ENCODE measurements around the gene TMEM271.

Gene TMEM271

GRCh38 chr4:535924-536281 is 40.2 kb downstream of the TMEM271 start:
- no peak for TF ChIP-seq CTCF (IDR thresholded peaks at IDR 0.05)

GRCh38 chr4:535181-535923 is 40.7 kb downstream of the TMEM271 start:
- no peak for TF ChIP-seq CTCF (IDR thresholded peaks at IDR 0.05)

GRCh38 chr4:534576-535151 is 41.4 kb downstream of the TMEM271 start:
- no peak for TF ChIP-seq CTCF (IDR thresholded peaks at IDR 0.05)

GRCh38 chr4:534101-534575 is 42.0 kb downstream of the TMEM271 start:
- TF ChIP-seq CTCF (IDR thresholded peaks at IDR 0.05), result no peak

GRCh38 chr4:533318-534100 is 42.6 kb downstream of the TMEM271 start:
- no peak for TF ChIP-seq CTCF (IDR thresholded peaks at IDR 0.05)

- TF ChIP-seq CTCF (IDR thresholded peaks at IDR 0.05), result no peak
These were observed 43.3 kb downstream of the TMEM271 start for GRCh38 chr4:532588-533317.

Measured in LNCAP (cell line).